Spleen (tissue), 7 donors: ENCODE measurements around the gene NPHS2.

ENCODE experiments used
- POLR2A ChIP-seq, 3 donors: fragments of 450-650 bp; IDR thresholded peaks; one replicate each; pipeline ENCODE4 v1.5.1; 2017; ENCODE audit warnings: antibody characterized with exemption in 3 of 3, mild to moderate bottlenecking in 1 of 3
- TF ChIP-seq, protein P1 (sequence below), 11 experiments: fragments of 200-600 bp in 7 of 11; fragments of 450-650 bp in 4 of 11; sonication (generic) in 4 of 11; IDR thresholded peaks in 8 of 11; conservative IDR thresholded peaks in 3 of 11; 1 replicate in 7 of 11; 2 replicates in 4 of 11; pipeline versions ENCODE4 v1.4.0 to v1.8.0; 2016 to 2021; ENCODE audit warnings: antibody characterized with exemption in 11 of 11, inconsistent platforms in 4 of 11, mild to moderate bottlenecking in 1 of 11
- donor health status: DM: no; HTN: no; CAD: no; lungs with moderate emphysema.
- donor health status: DM: no; HTN: no; CAD: no.
- donor health status: DM: no; HTN: no; CAD: no.

DNA sequence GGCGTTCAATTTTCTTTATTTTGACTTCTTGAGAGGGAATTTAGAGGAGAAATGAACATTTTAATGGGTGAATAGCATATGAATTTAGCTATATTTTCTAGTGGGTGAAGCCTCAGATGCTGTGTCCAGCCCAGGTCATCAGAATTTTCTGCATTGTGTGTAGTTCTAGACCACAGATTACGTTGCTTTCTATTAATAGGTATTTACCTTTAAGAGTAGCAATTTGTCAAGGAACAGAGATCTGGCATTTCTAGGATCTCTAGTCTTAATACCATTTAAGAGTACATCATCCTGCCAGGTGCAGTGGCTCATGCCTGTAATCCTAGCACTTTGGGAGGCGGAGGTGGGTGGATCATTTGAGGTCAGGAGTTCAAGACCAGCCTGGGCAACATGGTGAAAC, 36.6 kb upstream of the NPHS2 start:
- TF ChIP-seq, protein P1, sequence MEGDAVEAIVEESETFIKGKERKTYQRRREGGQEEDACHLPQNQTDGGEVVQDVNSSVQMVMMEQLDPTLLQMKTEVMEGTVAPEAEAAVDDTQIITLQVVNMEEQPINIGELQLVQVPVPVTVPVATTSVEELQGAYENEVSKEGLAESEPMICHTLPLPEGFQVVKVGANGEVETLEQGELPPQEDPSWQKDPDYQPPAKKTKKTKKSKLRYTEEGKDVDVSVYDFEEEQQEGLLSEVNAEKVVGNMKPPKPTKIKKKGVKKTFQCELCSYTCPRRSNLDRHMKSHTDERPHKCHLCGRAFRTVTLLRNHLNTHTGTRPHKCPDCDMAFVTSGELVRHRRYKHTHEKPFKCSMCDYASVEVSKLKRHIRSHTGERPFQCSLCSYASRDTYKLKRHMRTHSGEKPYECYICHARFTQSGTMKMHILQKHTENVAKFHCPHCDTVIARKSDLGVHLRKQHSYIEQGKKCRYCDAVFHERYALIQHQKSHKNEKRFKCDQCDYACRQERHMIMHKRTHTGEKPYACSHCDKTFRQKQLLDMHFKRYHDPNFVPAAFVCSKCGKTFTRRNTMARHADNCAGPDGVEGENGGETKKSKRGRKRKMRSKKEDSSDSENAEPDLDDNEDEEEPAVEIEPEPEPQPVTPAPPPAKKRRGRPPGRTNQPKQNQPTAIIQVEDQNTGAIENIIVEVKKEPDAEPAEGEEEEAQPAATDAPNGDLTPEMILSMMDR (IDR thresholded peaks at IDR 0.05 in 8 of 11, conservative IDR thresholded peaks at IDR 0.05 in 3 of 11), result no peak
- TF ChIP-seq POLR2A (IDR thresholded peaks at IDR 0.05), result no peak
